Activated CD8-positive, alpha-beta memory T cell treated with anti-CD3 and anti-CD28 coated beads for 4 hours (primary cell): ENCODE results near the gene FBXL7.

Source experiments
- DNase-seq, 2 donors: peaks; one replicate each; pipeline ENCODE4 v3.0.0-alpha.2; 2020; ENCODE audit warnings: low read depth in 2 of 2

FBXL7 gene

DNA sequence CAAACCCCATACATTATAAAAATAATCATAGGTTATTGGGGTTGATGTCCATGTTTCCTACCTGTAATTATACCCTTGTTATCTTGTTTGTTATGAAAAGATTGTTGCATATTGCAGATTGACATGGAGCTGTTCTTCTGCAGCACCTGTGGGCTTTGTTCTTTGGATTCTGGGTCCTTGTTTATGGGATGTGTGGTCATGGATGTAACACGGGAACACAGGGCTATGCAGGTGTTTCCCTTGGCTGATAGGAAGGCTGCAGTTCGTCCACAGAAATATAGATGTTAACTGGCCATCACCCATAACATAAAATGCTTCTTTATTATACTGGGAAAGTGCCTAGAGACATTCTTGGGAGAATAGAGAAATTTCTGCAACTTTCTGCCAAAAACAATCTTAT, 77.9 kb downstream of the FBXL7 start:
- DNase-seq = no peak

DNA sequence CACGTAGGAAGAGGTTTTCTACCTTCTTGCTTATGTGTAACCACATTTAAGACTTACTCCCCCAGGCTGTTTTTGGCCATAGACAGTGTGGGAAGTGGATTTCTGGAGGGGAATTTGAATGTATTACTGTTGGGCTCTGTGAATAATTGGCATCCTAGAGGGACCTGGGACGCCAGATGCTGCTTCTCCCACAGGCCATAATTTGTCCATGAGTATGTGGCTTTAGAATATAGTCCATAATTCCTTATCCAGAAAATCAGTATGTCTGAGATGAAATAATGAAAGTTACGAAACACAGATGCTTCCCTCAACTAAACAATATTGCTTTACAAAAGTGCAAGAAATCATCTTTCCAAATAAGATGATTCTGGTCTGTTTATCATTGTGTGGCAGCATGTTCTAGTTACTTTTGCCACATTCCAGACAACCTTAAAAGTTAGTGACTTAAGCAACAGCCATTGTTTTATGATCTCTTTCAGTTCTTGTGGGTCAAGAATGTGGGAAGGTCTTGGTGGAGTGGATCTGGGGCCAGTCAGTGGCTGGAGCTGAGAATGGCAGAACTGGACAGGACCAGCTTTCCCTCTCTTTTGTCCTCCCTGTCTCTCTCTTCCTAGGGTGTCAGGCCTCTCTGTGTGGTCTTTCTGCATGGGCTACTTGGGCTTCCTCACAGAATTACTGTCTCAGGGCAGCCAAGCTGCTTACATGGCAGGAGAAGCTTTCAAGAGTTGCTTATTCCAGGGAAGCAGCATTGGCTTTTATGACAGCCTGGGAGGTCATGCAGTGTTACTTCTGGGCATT, 79.4 kb downstream of the FBXL7 start:
- no peak for DNase-seq

DNA sequence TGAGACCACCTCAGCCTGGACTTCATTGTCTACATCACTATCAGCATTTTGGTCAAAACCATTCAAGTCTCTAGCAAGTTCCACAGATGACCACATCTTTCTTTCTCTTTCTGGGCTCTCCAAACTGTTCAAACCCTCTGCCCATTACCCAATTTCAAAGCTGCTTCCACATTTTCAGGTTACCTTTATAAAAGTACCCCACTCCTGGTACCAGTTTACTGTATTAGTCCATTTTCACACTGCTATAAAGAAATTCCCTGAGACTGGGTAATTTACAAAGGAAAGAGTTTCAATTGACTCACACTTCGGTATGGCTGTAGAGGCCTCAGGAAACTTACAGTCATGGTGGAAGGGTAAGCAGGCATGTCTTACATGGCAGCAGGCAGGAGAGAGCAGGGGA, 84.5 kb downstream of the FBXL7 start:
- no peak for DNase-seq

DNA sequence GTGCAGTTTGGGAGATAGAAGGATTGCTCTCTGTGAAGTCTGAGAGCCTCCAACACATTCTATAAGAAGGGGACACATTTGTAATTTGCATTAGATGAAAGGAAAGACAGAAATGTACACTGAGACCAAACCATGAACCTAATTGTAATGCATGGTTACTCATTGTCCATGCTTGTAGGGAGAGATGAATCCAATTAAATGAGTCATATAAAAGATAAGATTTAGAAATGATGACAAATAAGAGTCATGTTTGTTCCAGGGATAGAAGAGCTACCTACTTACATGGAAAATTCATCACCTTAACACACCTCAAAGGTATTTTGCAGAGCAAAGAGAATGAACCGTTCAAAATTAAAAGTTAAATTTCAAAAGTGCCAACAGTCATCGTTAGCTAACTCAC, 85.1 kb downstream of the FBXL7 start:
- DNase-seq = no peak

DNA sequence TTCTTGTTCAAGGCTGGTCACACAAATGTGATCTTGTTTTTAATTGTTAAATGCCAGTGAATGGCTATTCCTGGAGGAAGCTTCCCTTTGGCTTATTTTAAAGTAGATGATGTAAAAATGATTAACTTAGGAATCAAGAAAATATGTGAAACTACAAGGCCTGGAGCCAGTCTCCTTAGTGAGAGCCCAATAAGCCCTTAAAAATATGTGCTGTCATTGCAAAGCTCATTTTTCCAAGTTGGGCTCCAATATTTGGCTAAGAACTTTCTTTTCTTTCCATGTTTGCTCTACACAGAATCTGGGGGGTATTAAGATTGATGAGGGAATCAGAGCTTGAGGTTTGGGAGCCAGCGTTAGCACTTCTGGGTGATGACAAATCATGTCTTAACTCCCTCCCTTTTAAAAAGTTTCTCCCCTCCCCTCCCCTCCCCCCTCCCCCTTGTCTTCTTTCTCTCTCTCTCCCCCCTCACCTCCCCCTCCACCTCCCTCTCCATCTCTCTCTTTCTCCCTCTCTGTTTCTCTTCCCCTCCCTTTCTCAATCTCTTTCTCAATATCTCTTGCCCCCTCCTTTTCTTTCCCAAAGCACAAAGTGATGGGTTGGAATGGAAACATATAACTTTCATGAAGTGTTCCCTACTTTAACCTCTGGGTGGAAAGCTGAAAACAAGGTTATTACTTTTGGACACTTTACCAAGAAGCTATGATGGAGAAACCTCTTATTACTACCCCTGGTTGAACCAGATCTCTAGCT, 86.0 kb downstream of the FBXL7 start:
- DNase-seq = no peak

DNA sequence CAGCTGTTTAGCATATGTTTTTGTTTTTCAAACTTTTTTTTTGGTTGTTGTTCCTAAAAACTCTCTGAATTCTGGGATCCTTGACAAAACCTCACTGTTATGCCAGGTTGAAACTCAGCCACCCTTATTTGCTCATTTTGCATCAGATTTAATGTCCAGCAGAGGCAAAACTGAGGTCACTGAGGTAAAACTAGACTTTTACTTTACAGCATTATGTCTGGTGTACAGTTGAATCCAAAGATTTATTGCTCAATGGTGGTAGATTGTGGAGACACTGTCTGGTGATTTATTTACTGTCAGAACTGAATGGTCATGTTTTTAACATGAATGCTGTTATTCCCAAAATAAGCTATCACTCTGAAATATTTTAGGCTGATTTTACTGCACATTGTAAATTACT, 87.9 kb downstream of the FBXL7 start:
- DNase-seq = no peak

DNA sequence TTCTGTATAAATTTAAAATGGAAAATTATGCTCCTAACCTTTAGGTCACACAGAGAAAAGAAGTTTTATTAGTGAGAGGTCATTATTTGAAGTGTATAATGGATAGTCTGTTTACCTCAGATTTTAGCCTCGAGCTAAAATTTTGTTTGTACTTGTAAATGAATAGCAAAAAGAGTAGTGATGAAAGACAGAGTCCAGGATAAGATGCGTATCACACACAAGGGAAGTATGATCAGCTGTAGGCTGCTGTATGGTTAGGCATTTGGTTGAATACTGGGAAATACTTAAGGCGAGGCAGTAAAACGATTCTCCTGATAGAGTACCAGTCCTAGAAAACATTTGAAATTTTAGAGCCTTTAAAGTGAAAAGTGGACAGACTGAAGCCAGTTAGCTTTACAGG, 92.7 kb downstream of the FBXL7 start:
- no peak for DNase-seq

DNA sequence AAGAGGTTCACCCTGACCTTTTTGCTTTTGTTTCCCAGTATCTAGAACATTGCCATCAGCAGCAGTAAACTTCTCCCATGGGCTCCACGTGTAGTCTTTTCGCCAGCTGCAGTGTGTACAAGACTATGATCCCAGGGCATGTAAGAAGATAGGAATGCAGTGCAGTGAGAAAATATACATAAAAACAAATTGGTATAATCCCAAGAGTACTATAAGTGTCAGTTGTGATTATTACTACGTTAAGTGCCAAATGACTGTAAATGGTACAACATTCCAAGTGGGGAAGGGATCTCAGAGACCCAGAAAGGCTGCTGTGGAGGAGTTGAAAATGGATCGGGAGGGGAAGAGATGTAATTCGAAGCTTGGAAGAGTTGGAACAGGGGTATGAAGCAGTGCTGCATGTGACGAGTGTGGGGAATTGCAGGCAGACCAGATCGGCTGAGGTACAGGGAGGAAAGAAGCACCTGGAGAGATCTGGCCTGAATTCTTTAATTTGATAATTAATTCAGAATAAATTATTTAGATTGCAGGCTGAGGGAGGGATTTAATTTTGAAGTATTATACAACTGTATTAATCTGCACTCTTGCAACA, 95.1 kb downstream of the FBXL7 start:
- DNase-seq = no peak

DNA sequence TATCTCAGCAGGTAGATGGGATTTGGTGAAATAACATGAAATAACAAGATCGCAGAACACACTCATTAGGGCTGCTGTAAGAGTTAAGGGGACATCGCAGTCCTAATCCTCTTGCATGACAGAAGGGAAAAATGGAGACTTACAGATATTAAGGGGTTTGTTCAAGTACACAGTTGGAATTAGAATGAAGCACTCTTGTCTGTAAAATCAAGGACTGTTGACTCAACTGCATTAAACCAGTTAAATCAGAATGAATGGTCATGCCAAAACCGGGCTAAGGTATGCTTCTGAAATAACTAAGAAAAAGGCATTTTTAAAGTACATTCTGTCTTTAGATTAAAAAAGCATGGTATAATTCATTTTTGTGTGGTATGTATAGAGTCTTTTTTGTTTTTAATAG, 95.9 kb downstream of the FBXL7 start:
- no peak for DNase-seq

DNA sequence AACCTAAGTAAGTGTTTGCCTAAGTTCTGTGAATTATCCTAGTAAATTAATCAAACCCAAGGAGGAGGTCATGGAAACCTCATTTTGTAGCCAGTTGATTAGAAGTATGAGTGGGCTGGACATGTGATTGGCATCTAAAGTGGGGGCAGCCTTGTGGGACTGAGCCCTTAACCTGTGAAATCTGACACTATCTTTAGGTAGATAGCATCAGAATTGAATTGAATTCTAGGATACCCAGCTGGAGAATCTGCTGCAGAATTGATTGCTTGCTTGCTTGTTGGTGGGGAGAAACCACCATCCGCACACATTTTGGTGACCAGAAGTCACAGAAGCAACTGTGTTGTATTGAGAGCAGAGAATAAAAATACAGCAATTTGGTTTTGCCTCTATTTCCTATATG, 97.0 kb downstream of the FBXL7 start:
- no peak for DNase-seq

DNA sequence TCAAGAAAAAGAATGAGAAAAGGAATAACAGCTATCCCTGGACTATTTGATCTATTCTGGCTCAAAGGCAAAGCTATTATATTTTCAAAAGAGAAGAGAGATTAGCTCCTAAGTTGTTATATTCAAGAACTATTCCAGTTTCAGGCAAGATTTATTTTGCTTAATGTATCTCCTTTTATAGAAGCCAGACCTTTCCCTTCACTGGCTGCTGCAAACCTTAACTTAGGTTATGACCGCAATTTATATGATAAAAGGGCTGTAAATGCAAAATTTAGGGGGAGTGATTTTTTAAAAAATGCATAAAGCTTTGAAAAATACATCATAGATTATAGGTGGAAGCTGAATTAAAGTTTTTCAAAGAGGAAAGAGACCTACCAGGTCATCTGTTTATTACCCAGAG, 97.8 kb downstream of the FBXL7 start:
- DNase-seq = no peak

DNA sequence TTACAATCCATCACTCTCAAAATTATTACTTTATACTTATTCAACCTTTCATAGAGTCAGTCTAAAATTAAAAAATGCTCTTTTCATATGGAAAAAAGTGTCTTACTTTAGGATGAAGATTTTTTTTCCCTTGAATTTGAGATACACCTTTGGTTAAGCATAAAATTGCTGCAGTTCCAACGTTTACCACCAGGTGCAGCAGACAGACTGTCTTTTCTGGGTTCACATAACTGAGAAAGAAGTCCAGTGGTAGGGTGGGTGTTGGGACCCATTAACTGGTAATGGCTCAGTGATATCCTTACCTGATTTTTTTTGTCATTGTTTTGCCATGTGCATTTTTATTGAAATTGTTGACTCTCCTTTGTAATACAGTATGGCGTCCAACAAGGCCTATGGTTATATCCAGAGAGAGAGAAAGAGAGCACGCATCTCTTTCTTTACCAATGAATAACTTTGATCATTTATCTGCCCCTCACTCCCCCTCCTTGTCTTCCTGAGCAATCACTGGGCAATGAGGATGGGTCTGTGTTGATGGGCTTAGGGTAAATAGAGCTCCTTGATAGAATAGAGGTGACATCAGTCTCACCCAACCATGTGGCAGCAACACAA, 98.4 kb downstream of the FBXL7 start:
- no peak for DNase-seq

DNA sequence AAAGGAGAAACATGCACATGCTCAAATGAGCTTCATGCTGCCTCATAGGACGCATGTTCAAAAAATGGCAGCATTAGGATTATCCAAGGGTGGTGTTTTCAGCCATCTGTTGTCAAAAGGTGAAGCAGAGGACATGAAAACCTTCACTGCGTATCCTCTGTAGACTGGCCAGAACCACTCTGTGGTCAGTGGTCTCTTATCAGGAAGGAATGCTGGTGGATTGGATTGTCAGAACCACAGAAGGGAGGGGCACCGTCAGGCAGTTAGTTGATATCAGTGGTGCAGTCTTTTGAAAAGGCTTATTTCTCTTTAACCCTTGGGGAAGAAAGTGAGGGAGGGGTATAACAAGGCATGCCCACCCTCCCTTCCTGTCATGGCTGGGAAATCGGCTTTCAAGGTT, 100.1 kb downstream of the FBXL7 start:
- DNase-seq = no peak

DNA sequence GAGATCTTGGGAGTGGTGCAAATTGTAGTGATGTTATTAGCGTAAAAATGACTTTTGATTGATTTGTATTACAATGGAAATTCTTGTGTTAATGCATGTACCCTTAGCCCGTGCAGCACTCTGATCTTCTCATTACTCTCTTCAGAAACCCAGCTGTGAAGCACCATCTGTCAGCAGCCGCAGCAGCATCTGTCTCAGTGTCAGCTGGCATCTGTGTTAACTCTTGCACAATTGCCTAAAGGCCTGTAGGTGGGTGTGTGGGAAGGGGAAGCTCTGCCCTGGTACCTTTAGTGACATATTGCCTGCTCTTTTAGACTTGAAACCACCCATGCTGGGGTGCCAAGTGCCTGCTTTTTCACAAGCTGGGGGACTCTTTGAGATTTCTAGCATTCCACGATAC, 101.3 kb downstream of the FBXL7 start:
- no peak for DNase-seq

DNA sequence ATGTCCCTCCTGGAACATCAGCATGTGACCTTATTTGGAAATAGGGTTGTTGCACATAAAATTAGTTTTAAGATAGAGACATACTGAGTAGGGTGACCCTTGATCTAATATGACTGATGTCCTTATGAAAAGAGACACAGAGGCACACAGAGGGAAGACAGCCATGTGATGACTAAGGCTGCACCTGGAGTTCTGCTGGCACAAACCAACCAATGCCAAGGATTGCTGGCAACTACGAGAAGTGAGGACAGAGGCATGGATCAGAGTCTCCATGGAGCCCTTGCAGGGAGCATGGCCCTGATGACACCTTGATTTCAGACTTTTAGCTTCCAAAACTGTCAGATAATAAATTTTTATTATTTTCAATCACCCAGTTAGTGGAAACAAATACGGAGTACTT, 101.9 kb downstream of the FBXL7 start:
- DNase-seq = no peak

DNA sequence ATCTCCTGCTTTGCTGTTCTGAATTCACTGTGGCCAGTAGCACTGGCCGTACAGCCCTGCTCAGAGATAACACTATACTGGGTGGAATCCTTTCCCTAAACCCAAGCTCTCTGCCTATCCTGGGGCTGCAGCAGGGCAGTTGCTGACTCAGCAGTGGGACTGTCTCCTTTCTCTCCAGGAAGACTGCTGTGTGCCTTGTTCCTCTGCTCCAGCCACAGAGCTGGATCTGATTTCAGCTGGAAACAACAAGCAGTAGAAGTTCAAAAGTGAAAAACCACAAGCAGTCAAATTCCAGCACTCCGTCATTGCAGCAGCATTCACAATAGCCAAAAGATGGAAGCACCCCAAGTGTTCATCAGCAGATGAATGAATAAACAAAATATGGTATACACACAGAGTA, 105.0 kb downstream of the FBXL7 start:
- DNase-seq = no peak

DNA sequence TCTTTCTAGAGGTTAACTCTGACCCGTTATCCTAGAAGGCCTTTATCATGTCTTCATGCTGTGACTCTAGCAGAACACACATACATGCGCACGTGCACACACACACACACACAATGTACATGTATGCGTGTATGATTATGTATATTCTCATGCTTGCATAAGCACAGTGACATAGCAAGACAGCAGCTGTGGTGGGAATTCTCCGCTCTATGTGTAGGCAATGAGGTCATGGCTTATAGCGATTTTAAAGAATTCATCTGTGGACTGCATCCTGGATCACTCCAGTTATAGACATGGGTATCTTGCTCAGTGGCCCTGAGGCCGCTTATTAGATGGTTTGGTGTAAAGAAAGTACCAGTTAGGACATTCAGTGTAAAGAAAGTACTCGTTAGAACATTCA, 106.2 kb downstream of the FBXL7 start:
- DNase-seq = no peak

DNA sequence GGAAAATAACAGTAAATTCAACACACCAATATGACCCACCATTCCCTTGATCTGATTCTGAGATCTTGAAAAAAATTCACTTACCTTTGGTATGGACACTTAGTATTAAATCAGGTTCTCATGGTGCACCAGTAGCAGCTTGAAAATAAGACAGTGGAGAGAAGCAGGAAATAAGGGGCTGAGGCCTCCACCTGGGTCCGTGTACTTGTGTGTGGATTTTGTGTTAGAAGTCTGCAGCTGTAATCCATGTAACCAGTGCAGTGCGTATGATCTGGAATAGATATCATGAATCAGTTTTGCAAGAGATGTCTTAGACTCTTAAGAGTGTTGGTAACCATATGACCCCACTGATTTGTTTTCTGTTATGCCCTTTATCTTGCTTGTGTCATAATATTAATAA, 107.1 kb downstream of the FBXL7 start:
- DNase-seq = no peak

DNA sequence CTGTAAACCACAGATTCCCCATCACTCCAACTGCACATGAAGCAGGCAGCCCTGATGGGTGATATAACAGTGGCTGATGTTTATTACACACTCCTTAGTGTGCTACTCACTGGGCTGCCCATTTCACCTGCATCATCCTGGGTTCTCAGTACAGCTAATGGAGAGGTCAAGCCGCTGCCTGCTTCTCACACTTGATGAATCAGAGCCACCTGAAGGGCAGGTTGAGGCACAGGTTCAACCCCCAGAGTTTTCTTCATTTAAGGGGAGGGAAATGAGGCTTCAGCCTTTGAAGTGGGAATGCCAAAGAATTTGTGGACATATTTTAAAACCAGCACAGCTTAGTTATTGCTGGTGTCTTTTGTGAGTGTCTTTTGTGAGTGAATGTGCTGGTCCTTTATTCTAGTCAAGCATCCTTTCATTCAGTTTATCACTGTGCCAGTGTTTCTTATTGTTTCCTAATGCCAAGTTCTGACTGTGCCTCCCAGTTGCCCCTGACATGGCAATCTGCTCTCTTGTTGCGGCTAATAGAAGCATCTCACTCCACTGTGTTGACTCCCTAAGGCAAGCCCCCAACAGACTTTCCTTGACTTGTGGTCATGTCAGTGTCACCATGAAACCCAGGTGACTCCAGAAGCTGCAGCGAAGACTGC, 109.2 kb downstream of the FBXL7 start:
- no peak for DNase-seq

DNA sequence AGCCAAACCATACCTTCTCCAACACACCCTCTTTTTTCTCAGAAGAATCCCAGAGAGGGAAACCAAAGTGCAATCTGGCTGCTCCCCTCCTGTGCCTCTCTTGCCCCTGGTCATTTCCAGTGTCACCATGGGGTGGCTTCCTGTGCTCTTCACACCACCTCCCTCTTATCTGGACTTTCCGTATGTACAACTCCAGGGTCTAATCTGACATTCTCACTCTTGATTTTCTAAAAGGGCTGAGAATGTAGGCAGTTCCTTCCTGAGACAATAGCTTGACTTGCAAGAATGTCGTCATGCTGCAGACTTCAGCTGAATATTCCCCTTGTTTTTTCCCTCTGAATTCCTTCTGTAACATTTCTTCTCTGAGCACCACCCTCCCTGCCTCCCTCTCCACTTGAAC, 110.2 kb downstream of the FBXL7 start:
- no peak for DNase-seq

DNA sequence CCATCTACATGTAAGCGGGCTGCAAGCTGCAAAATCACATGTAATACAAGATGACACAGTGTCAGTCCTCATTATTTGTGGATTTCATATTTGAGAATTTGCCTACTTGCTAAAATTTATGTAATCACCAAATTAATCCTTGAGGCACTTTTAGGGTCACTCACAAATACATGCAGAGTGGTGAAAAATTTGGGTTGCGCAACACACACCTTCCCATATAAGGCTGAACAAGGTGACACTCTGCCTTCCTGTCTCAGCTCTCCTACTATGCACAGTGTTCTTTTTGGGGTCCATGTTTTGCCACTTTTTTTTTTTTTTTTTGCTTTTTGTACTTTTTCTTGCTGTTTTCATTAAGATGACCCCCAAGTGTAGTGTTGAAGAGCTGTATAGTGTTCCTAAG, 111.0 kb downstream of the FBXL7 start:
- DNase-seq = no peak

DNA sequence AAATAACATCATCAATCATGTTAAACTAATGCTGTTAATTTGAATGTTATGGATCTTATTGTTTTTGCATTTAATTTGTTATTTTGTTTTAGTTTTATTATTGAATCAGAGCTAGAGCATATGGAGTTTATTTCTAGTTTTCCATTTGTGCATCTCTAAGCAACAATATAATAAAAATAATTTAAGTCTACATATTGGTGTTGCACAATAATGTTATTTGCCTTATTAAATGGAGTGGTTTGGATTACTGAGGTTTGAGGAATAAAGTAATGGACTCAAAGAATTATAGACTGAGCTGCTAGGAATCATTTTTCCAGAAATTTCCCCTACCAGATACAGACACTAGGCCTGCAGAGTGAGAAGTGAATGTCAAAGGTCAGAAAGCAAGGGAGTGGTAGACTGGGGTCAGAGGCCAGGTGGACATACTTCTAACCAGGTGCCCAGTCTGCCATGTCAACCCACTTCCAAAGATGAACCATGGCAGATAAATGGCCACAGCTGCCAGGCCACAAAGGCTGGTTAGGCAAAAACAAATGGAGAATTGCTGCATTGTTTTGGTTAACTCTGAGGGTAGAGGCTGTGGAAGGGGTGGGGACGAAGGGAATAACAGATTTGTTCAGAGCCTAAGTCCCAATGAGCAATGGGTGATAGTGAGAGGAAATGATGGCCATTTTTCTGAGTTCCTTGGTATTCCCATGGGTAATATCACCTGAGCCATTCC, 113.1 kb downstream of the FBXL7 start:
- DNase-seq = no peak
